GM12878 (cell line): ENCODE measurements around the gene ZNF365. TPM values are rescaled to one million over a fixed set of nuclear protein-coding genes. Genes with fewer than 3 reads are reported as not detected.

Source experiments
- ATAC-seq: fragments of 200-7000 bp; cut with Tn5 transposase; 3 replicates; pipeline ENCODE4 v1.9.1; 2020; ENCODE audit warnings: mild to moderate bottlenecking, moderate library complexity
- BruUV-seq: library from RNA; stranded (reverse); fragments of 400-500 nt; replicated peaks from 2 replicates; lab custom pipeline; 2021; lab: Mats Ljungman, UMichigan
- CTCF ChIA-PET: fragments of 300-600 bp; sonication (Branson Sonifier 250); formaldehyde crosslinking; extraction: SDS; loops from one replicate; lab custom pipeline; 2021; ENCODE audit warnings: inconsistent platforms; lab: Yijun Ruan, JAX
- POLR2A ChIA-PET: fragments of 350-600 bp; formaldehyde crosslinking; extraction: SDS; loops from one replicate; lab custom pipeline; 2021; ENCODE audit warnings: inconsistent platforms; lab: Charles Lee
- RAD21 ChIA-PET: fragments of 300-600 bp; sonication (Branson Sonifier 250); formaldehyde crosslinking; loops from one replicate; lab custom pipeline; 2023; ENCODE audit warnings: antibody characterized with exemption; ENCODE audit not compliant: unreplicated experiment; lab: Charles Lee
- SMC1A ChIA-PET: fragments of 300-600 bp; sonication (Branson Sonifier 250); formaldehyde crosslinking; loops from one replicate; lab custom pipeline; 2023; ENCODE audit not compliant: unreplicated experiment, uncharacterized antibody; lab: Charles Lee
- DNase-seq: peaks from one replicate; pipeline ENCODE4 v3.0.0-alpha.2; 2011; ENCODE audit warnings: low read depth, low spot score
- FAIRE-seq: peaks from 3 replicates; lab custom pipeline; 2011; peaks lifted over from hg19 to GRCh38; lab: Jason Lieb, UNC
- H2AFZ ChIP-seq: 2 replicates; pipeline ENCODE4 v1.6.0; 2011; ENCODE audit warnings: low read depth, low read length, control low read depth; ENCODE audit not compliant: control insufficient read depth
- H3K27ac ChIP-seq: 2 replicates; pipeline ENCODE4 v1.5.1; 2011; ENCODE audit warnings: control low read depth; ENCODE audit not compliant: control insufficient read depth, insufficient read depth
- H3K27me3 ChIP-seq, 2 experiments: replicated peaks in 1 of 2; 2 replicates each; pipeline versions ENCODE4 v1.6.0 to v1.6.1; 2011; ENCODE audit warnings: low read length in 1 of 2; ENCODE audit not compliant: control insufficient read depth in 2 of 2, insufficient read depth in 2 of 2
- H3K36me3 ChIP-seq, 2 experiments: 2 replicates each; pipeline ENCODE4 v1.5.1; 2011; ENCODE audit warnings: low read length in 1 of 2; ENCODE audit not compliant: control insufficient read depth in 2 of 2, insufficient read depth in 2 of 2
- H3K4me1 ChIP-seq: 2 replicates; pipeline ENCODE4 v1.6.1; 2011; ENCODE audit warnings: mild to moderate bottlenecking, low read length, moderate library complexity, mixed read lengths; ENCODE audit not compliant: control insufficient read depth, insufficient read depth
- H3K4me2 ChIP-seq: 2 replicates; pipeline ENCODE4 v1.6.0; 2011; ENCODE audit warnings: control low read depth; ENCODE audit not compliant: control insufficient read depth, insufficient read depth
- H3K4me3 ChIP-seq: fragments of 200-600 bp; sonication (generic); 2 replicates; pipeline ENCODE4 v1.5.1; 2016
- H3K79me2 ChIP-seq: 2 replicates; pipeline ENCODE4 v1.6.0; 2011; ENCODE audit warnings: low read length; ENCODE audit not compliant: control insufficient read depth, insufficient read depth
- H3K9ac ChIP-seq: 2 replicates; pipeline ENCODE4 v1.8.0; 2011; ENCODE audit warnings: low read length, control low read depth, mixed read lengths; ENCODE audit not compliant: control insufficient read depth, insufficient read depth
- H3K9me3 ChIP-seq: replicated peaks from 3 replicates; pipeline ENCODE4 v1.5.1; 2011; ENCODE audit warnings: mild to moderate bottlenecking, low read length; ENCODE audit not compliant: control insufficient read depth, insufficient read depth
- H4K20me1 ChIP-seq: 2 replicates; pipeline ENCODE4 v1.6.0; 2011; ENCODE audit not compliant: control insufficient read depth, insufficient read depth
- MTA3 ChIP-seq: IDR thresholded peaks from 2 replicates; pipeline ENCODE4 v1.6.1; 2012; ENCODE audit warnings: low read length, inconsistent platforms, borderline replicate concordance
- ZNF217 ChIP-seq: fragments of 450-650 bp; IDR thresholded peaks from 2 replicates; pipeline ENCODE4 v1.6.1; 2017; ENCODE audit warnings: antibody characterized with exemption, mild to moderate bottlenecking
- WGBS: methylation state at CpG from one replicate; pipeline ENCODE4 v1.1.6; 2016; ENCODE audit warnings: low lambda C conversion rate; ENCODE audit not compliant: insufficient replicate concordance, insufficient coverage; ENCODE audit errors: missing lambda C conversion rate; 5-methylcytosine and 5-hydroxymethylcytosine counted together
- in situ Hi-C: fragments of 300-500 bp; cut with MboI; formaldehyde crosslinking; loops from 9 replicates; pipeline ENCODE4 v1.14.3; 2018; ENCODE audit warnings: mixed read lengths
- intact Hi-C: fragments of 100-400 bp; cut with micrococcal nuclease; formaldehyde crosslinking; loops from one replicate; pipeline ENCODE4 v1.14.2; 2022; ENCODE audit not compliant: unreplicated experiment
- polyA plus RNA-seq, 11 experiments: library from polyadenylated mRNA; depleted of rRNA in 4 of 11; unstranded in 6 of 11; stranded (reverse) in 5 of 11; fragments of >200 nt; fragmentation: Nextera tagmentation in 4 of 11; fragmentation: Illumina TruSeq in 1 of 11; extraction: Ambion mirVana in 4 of 11; extraction: Trizol in 1 of 11; gene quantifications; 1 replicate in 1 of 11; 2 replicates in 10 of 11; pipeline versions ENCODE4 v1.2.1 to v1.2.3, GENCODE V29; 2011 to 2016; ENCODE audit warnings: inconsistent platforms in 2 of 11, missing spikeins in 2 of 11, low read depth in 1 of 11
- total RNA-seq, 4 experiments: library from RNA; depleted of rRNA in 3 of 4; stranded (reverse); fragments of >200 nt in 3 of 4; fragmentation: Illumina TruSeq in 1 of 4; extraction: Trizol in 1 of 4; gene quantifications; 2 replicates each; pipeline versions ENCODE4 v1.2.1 to v1.2.3, GENCODE V29; 2013 to 2021
- TF ChIP-seq, protein P1 (sequence below): IDR thresholded peaks from 2 replicates; pipeline ENCODE4 v1.6.1; 2012; ENCODE audit warnings: low read length, inconsistent platforms

Gene ZNF365
- total and polyA plus RNA-seq, 10 of the 15 experiments (the other 5 are each of a cell fraction or from before 2014, with no cell fraction given) = 0.08 TPM; not detected in 9

DNA sequence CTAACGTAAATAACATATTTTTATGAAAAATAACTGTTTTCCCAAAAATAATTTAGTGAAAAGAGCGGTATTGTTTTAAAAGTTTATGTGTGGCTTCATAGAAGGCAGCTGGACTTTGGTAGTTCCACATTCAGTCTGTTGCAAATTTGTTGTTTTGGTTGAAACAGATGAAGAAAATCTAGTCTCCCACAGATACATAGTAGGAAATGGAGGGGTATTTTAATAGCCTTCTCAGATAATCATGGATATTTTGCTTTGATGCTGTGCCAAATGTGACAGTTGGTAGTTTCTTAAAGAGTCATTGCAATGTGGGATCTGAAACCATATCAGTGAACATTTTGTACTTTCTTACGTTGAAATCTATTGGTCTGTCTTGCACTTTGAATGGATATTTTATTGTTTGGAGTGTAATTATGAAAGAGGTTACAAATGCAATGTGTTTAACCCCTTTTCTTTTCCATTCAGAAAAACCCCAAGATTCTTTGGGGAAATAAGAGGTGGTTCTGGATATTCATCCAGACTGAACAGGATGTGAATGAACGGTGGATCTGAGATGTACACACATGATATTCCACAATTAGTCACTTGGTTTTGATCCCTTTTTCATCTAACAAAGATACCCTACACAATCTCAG, 10.4 kb downstream of the ZNF365 start:
- no peak overlapping the region for H3K4me3 ChIP-seq
- H3K27me3 ChIP-seq = no peaks in the 10 kb centered on the region
- H3K36me3 ChIP-seq = no peaks in the 10 kb centered on the region
- H4K20me1 ChIP-seq = no peaks in the 10 kb centered on the region
- CTCF ChIA-PET = interaction anchor here (0.7 kb wide), 1 partner anchor 12 kb away, joined by 3 read pairs; no protein-coding TSS in a partner anchor
- DNase-seq = no peak
- intact Hi-C loops = no loop called here
- H3K27ac ChIP-seq = no peak overlapping the region
- no peak for TF ChIP-seq ZNF217
- TF ChIP-seq, protein P1, sequence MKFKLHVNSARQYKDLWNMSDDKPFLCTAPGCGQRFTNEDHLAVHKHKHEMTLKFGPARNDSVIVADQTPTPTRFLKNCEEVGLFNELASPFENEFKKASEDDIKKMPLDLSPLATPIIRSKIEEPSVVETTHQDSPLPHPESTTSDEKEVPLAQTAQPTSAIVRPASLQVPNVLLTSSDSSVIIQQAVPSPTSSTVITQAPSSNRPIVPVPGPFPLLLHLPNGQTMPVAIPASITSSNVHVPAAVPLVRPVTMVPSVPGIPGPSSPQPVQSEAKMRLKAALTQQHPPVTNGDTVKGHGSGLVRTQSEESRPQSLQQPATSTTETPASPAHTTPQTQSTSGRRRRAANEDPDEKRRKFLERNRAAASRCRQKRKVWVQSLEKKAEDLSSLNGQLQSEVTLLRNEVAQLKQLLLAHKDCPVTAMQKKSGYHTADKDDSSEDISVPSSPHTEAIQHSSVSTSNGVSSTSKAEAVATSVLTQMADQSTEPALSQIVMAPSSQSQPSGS = 0 out of 2 replicates have a peak, but pooled peaks have one; percentile 3
- no peak for TF ChIP-seq MTA3
- TF ChIP-seq, all 136 proteins: peak for 1
- Histone ChIP-seq H3K9me3 (no peaks in the 10 kb centered on the region), H2AFZ (no peak overlapping the region), H3K4me1 (no peaks in the 10 kb centered on the region), H3K9ac (no peak overlapping the region), H3K4me2 (no peak overlapping the region), H3K79me2 (no peaks in the 10 kb centered on the region)
- POLR2A ChIA-PET = no interaction called here
- BruUV-seq = no TSS peak
- SMC1A ChIA-PET = no interaction called here
- FAIRE-seq (no peak), ATAC-seq (no peak)
- WGBS = 2% methylated on average over 4 of the region's 4 CpGs
- RAD21 ChIA-PET = no interaction called here
- in situ Hi-C loops = no loop called here
